HG03460 (cell line): Measurements from ENCODE around the gene TMEM259.

Source experiments
- ATAC-seq: cut with Tn5 transposase; IDR thresholded peaks from one replicate; pipeline ENCODE4 v1.9.1; 2021; ENCODE audit not compliant: unreplicated experiment

Gene TMEM259

GRCh38 chr19:1055886-1056620 lies 35.1 kb upstream of the TMEM259 start:
- no peak for ATAC-seq

GRCh38 chr19:1055028-1055425 lies 34.1 kb upstream of the TMEM259 start:
- no peak for ATAC-seq

- no peak for ATAC-seq
Measured at GRCh38 chr19:1054102-1055027, 33.4 kb upstream of the TMEM259 start.

- no peak for ATAC-seq
Measured at GRCh38 chr19:1053176-1054101, 32.5 kb upstream of the TMEM259 start.

- no peak for ATAC-seq
Measured at GRCh38 chr19:1052349-1052975, 31.5 kb upstream of the TMEM259 start.

GRCh38 chr19:1051791-1052190 lies 30.9 kb upstream of the TMEM259 start:
- no peak for ATAC-seq

- ATAC-seq = no peak
Measured at GRCh38 chr19:1050989-1051788, 30.3 kb upstream of the TMEM259 start.

- no peak for ATAC-seq
Measured at GRCh38 chr19:1049800-1050199, 28.9 kb upstream of the TMEM259 start.

GRCh38 chr19:1049106-1049505 lies 28.2 kb upstream of the TMEM259 start:
- ATAC-seq = no peak

GRCh38 chr19:1047696-1048147 lies 26.8 kb upstream of the TMEM259 start:
- ATAC-seq = no peak

- ATAC-seq = no peak
Measured at GRCh38 chr19:1046836-1047695, 26.1 kb upstream of the TMEM259 start.

GRCh38 chr19:1046117-1046626 lies 25.2 kb upstream of the TMEM259 start:
- no peak for ATAC-seq

GRCh38 chr19:1045247-1045603 lies 24.3 kb upstream of the TMEM259 start:
- no peak for ATAC-seq

GRCh38 chr19:1042689-1043511 lies 22.0 kb upstream of the TMEM259 start:
- ATAC-seq = no peak

- no peak for ATAC-seq
Measured at GRCh38 chr19:1041835-1042685, 21.1 kb upstream of the TMEM259 start.

GRCh38 chr19:1041272-1041834 lies 20.4 kb upstream of the TMEM259 start:
- ATAC-seq = no peak
